HUDEP-2 (cell line): Measurements from ENCODE around the gene IDH3G.

Experiments used
- DNase-seq, 76 experiments: peaks; one replicate each; lab custom pipeline; 2025; ENCODE audit not compliant: unreplicated experiment in 76 of 76; lab: John Stamatoyannopoulos, UW

The IDH3G gene

DNA sequence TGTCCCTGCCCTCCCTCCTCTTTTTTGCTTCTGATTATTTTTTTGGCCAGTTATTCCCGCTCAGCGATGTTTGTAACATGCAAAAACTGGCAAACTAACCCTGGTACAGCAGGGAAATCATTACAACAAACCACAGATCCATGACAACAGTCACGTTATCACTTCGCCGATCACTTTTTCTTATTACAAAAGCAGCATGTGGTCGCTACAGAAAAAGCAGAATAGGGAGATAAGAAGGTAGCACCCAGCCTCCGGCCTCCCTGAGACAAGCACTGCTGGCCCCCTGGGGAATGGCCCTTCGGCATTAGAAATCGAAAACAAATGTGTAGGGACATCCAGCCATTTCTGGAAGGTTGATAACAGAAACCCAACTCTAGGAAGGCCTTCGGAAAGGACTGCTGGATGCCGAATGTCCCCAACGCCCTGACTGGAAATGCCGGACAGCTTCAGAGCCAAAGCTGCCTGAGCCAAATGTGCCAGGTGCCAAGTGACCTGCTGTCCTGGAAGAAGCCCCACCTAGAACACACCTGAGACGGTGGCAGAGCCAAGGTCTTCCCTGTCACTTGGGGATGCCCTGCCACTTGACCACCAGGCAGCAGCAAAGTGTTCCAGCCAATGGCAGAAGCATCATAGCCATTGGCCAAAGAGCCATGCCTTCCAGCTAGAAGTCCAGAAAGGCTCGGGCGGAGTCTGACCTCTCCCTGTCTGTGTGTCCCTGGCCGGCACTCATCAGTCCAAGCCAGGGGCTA, 2.9 kb downstream of the IDH3G start:
- DNase-seq = peak in 30 of 76 experiments; percentile 1 to 53 (median 18)

DNA sequence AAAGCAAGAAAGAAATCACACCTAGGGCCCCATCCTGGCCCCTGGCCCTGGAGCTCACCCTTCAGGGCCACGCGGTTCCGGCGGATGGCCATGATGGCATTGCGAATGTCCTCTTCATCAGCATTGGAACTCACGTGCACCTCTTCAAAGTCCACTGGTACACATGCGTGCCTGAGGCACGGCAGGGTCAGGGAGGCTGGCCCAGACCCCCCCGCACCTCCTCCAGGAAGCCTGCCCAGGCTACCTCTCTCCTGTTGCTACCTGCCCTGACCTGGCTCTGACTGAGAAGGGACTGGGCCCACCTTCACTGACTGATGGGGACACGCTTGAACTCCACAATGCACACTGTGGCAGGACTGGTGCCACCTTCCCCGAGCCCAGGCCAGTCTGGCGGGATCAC, 4.5 kb downstream of the IDH3G start:
- no peak for DNase-seq

DNA sequence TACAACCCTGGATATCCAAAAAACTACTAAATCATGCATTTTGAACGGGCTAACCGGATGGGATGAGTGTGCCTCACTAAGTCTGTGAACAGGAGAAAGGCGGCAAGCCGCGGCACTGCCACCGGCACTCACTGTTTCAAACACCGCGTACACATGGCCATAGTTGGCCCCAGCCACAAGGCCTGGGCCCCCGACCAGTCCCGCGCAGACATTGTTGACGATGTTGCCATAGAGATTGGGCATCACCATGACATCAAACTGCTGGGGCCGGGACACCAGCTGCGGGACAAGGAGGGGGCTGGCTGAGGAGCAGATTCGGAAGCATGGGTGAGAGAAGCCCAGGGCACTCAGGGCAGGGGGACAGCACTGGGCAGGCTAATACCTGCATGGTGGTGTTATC, 7.5 kb downstream of the IDH3G start:
- DNase-seq = no peak

- no peak for DNase-seq
Observed at GRCh38 chrX:153784325-153784967, 9.7 kb downstream of the IDH3G start.

GRCh38 chrX:153783378-153784013, 10.7 kb downstream of the IDH3G start:
- DNase-seq = no peak

DNA sequence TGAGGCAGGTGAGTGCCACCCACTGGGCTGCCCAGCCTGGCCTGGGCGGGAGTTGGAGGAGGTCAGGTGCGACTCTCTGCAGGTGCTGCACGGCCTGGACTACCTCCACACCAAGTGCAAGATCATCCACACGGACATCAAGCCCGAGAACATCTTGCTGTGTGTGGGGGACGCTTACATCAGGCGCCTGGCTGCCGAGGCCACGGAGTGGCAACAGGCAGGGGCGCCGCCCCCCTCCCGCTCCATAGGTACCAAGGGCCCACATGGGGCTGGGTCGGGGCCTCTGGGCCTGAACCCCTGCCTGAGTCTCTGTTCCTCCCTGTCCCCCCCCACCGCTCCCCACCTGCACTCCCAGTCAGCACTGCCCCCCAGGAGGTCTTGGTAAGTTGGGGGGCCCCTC, 11.3 kb downstream of the IDH3G start:
- no peak for DNase-seq

GRCh38 chrX:153782313-153782712, 11.9 kb downstream of the IDH3G start:
- peak in 5 of 76 experiments; percentile 1 to 14 (median 8) for DNase-seq

DNA sequence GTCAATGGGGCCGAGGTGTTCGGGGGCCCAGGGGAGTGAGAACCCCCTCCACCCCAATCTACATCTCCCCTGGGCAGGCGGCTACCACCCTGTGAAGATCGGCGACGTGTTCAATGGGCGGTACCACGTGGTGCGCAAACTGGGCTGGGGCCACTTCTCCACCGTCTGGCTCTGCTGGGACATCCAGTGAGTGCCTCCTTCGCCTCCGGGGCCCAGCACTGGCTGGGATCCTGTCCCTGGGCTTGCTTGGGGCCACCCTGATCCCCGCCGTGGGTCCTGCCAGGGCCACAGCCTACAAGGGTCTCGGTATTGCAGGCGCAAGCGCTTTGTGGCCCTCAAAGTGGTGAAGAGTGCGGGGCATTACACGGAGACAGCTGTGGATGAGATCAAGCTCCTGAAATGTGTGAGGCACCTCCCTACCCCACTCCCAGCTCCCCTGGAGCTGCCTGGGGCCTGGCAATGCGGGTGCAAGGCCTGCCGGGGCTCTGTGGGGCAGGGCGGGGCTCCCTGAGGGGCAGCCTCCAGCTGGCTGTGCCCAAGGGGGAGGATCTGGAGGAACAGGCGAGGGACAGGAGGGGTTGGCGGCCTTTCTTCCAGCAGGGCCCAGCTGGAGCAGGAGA, 12.6 kb downstream of the IDH3G start:
- DNase-seq = peak in 1 of 76 experiments; percentile 2

DNA sequence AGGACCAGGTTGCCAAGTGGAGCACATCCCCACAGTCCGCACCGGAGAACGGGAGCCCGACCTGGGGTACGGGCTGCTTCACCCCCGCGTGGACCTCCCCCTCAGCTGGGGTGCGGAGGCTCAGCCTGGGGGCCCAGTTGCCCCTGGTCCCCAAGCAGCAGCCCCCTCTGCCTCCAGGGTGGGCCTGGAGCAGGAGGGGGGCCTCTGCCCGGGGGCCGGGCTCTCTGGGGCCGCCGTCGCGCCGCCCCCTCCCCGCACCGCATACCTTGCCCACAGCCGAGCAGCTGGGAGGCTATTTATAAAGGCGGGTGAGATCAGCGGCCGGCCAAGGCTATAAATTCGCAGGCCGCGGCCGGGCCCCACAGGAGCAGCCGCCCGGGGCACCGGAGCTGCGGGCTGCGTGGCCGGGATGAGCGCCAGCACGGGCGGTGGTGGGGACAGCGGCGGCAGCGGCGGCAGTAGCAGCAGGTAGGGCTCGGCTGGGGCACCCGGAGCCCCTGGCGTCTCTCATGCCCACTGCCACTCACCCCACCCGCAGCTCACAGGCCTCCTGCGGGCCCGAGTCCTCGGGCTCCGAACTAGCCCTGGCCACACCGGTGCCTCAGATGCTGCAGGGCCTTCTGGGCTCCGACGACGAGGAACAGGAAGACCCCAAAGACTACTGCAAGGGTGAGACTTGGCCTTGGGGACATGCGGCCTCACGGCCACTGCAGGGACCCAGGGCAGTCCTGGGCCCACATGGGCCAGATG, 13.3 kb downstream of the IDH3G start, which contains the start of gene SRPK3:
TSS of gene SRPK3 (plus strand) at position 364 of the 750 bp plus-strand sequence. CDS start at position 410, 46 bp downstream.
- no peak for DNase-seq

DNA sequence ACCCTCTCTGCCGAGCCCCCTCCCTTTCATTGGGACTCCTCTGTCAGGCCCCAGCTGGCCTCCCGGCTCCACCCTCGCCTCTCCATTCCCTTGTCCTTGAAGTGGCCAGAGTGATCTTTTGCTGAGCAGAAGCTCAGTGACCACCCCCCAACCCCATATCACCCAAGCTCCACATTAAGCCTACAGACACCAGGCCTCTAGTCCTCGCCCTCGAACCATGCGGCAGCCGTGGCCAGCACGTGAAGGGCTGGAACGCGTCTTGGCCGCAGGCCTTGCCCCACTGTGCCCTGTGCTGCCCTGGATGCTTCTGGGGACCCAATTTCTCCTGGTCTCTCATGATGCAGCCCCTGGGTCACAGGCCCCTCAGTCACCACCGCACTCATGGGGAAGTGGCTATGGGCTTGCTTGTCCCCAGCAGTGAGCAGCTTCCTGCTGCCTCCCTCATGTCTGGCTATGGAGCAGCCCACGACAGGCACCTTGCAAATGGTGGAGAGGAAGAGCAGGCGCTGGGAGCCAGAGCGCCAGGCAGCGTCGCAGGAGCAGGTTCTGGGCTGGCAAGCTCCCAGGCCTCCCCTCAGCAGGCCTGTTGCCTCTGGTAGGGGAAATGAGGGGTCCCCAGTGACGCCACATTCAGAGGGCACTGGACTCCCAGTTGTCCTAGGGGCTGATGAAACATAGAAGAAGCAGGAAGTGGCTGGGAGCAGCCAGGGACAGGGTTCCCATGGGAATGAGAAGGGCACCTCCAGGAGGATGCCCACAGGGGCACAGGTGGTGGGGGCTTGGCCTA, 14.1 kb downstream of the IDH3G start:
- DNase-seq = no peak

DNA sequence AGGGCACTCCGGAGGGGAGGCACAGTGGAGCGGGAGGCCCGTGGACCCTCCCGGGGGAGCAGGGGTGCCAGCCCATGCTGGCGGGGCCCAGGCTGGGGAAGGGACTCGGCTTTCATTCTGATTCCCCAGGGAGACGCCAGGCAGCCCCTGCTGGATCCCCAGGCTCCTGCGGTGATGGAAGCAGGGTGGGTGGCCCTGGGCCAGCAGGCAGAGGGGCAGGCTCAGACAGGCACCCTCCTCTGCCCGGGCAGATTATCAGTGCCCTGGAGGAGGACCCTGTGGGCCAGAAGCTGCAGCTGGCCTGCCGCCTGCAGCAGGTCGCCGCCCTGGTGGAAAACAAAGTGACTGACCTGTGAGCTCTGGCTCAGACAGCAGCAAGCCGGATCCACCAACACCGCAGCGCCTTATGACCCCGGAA, 15.5 kb downstream of the IDH3G start:
- DNase-seq = peak in 7 of 76 experiments; percentile 1 to 24 (median 18)

- no peak for DNase-seq
Observed at GRCh38 chrX:153778181-153778580, 16.0 kb downstream of the IDH3G start.

DNA sequence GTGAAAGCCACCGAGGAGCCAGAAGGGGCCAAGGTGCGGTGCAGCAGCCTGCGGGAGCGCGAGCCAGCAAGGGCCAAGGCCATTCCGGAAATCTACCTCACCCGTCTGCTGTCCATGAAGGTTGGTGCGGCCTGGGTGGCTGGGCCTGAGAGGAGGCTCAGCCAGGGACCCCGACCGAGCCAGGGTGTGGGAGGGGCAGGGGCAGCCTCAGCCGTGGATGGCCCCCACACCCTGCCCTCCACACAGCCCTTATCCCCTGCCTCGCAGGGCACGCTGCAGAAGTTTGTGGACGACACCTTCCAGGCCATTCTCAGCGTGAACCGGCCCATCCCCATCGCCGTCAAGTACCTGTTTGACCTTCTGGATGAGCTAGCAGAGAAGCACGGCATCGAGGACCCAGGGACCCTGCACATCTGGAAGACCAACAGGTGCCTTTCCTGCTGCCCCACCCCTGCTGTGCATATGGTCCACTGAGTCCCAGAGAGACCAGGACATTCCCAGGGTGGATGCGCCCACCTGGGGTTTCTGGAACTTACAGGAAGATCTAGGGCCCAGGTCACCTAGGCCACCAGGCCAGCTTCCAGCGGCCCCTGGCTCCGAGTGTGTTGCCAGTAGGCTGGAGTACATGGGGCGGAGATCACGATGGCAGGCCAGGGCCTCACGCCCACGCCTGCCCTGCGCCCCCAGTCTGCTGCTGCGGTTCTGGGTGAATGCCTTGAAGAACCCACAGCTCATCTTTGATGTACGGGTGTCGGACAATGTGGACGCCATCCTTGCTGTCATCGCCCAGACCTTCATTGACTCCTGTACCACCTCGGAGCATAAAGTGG, 16.7 kb downstream of the IDH3G start:
- DNase-seq = no peak

DNA sequence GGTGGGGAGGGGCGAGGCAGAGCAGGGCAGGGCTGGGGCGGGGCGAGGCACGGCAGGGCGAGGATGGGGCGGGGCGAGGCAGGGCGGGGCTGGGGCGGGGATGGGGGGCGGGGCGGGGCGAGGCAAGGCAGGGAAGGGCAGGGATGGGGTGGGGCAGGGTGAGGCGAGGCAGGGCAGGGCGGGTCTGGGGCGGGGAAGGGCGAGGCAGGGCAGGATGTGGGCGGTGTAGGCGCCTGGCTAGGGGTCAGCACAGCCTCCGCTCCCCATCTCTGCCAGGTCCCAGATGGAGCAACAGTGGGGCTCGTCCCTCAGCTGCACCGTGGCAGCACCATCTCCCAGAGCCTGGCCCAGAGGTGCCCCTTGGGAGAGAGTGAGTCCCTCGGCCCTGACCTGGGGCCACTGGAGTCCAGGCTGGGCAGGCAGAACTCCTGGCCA, 17.5 kb downstream of the IDH3G start:
- peak in 1 of 76 experiments; percentile 13 for DNase-seq

DNA sequence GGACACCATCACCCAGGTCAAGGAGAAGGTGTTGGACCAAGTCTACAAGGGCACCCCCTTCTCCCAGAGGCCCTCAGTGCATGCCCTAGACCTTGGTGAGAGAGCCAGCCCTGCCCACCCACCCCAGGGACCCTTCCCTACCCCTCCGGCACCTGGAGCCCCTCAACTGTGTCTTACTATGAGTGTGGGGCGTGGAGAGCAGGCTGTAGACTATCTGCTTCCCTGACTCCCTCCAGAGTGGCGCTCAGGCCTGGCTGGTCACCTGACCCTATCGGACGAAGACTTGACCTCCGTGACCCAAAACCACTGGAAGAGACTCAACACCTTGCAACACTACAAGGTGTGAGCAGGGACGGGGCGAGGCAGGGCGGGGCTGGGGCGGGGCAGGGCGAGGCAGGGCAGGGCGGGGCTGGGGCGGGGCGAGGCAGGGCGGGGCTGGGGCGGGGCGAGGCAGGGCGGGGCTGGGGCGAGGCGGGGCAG, 18.0 kb downstream of the IDH3G start:
- no peak for DNase-seq

DNA sequence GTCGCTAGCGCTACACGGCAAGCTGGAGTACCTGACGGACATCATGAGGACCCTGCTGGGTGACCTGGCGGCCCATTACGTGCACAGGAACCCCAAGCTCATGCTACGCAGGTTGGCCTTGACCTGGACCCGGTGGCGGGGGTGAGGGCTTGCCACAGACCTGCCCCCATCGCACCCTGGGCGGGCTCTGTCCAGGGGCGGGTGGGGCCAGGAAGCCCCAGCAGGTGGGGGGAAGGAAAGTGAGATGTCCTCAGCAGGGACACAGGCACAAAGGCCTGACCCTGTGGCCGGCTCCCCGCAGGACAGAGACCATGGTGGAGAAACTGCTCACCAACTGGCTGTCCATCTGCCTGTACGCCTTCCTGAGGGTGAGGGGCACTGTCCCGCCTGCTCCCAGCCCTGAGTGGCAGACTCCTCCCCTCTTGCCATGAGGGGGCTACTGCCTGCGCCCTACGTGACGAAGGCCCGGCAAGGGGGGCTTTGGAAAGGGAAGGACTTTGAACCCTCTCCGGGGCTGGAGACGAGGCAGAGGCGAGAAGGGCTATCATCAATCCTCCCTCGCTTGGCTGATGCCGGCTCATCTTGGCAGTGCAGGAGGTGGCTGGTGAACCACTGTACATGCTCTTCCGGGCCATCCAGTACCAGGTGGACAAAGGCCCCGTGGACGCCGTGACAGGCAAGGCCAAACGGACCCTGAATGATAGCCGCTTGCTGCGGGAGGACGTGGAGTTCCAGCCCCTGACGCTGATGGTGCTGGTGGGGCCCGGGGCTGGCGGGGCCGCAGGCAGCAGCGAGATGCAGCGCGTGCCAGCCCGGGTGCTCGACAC, 18.7 kb downstream of the IDH3G start:
- DNase-seq = no peak

GRCh38 chrX:153774576-153775292, 19.4 kb downstream of the IDH3G start:
- DNase-seq = no peak
